ENCODE measurements around the gene PLA2G2A.

PLA2G2A gene

GRCh38 chr1:19926296-19927129 lies 52.9 kb downstream of the PLA2G2A start:
- Histone ChIP-seq H3K9ac (ENCODE audit: low read length) (no peak overlapping the region), H2AFZ (ENCODE audit: low read length) (no peak overlapping the region), H3K27me3 (replicated peaks; ENCODE audit: insufficient read depth, low read length) (peaks cover 81% of the 10 kb centered on the region), H3K4me1 (ENCODE audit: low read length) (no peaks in the 10 kb centered on the region), H3F3A (ENCODE audit: insufficient read depth, low read length) (no peaks in the 10 kb centered on the region), H3K4me3 (ENCODE audit: low read length) (no peak overlapping the region), H3K9me2 (replicated peaks; ENCODE audit: insufficient read depth, low read length) (no peaks in the 10 kb centered on the region), H3K27ac (ENCODE audit: low read length) (no peak overlapping the region), H3K4me2 (ENCODE audit: low read depth, low read length) (no peak overlapping the region), H3K36me3 (replicated peaks; ENCODE audit: insufficient read depth, low read length) (no peaks in the 10 kb centered on the region), H3K79me2 (ENCODE audit: low read length) (no peaks in the 10 kb centered on the region), H4K20me1 (ENCODE audit: insufficient read depth, low read length) (no peaks in the 10 kb centered on the region), H3K9me3 (replicated peaks; ENCODE audit: insufficient read depth, low read length) (no peaks in the 10 kb centered on the region)
- no peak for DNase-seq
- TF ChIP-seq EZH2phosphoT487 (IDR thresholded peaks at IDR 0.05; ENCODE audit: low read length) (no peak), CTCF (IDR thresholded peaks at IDR 0.05; ENCODE audit: low read length) (no peak), EZH2 (optimal IDR thresholded peaks at IDR 0.05; ENCODE audit: low read depth, low read length) (no peak)
